PFSK-1 (cell line): ENCODE data around the gene PACC1.

Source experiments
- FOXP2 ChIP-seq: optimal IDR thresholded peaks from 2 replicates; pipeline ENCODE3; 2011; ENCODE audit warnings: borderline replicate concordance, control low read depth, inconsistent platforms; ENCODE audit not compliant: insufficient read depth; ENCODE audit errors: extremely low read length, extremely low read depth
- POLR2AphosphoS5 ChIP-seq: IDR thresholded peaks from 2 replicates; pipeline ENCODE4 v1.6.1; 2012; ENCODE audit warnings: low read depth, mild to moderate bottlenecking, control low read depth, low read length, moderate library complexity
- SIN3A ChIP-seq: IDR thresholded peaks from 2 replicates; pipeline ENCODE4 v1.6.1; 2012; ENCODE audit warnings: mild to moderate bottlenecking, low read length, moderate library complexity, borderline replicate concordance; ENCODE audit not compliant: insufficient read depth
- TAF1 ChIP-seq: IDR thresholded peaks from 2 replicates; pipeline ENCODE4 v1.6.1; 2012; ENCODE audit warnings: low read length, control low read depth, borderline replicate concordance; ENCODE audit not compliant: insufficient read depth
- TF ChIP-seq, protein P1 (sequence below), 2 experiments: IDR thresholded peaks; 2 replicates each; pipeline versions ENCODE4 v1.6.1 to v1.8.0; 2011 to 2012; ENCODE audit warnings: low read depth in 2 of 2, low read length in 2 of 2, control low read depth in 1 of 2, inconsistent platforms in 1 of 2, mild to moderate bottlenecking in 1 of 2, moderate library complexity in 1 of 2; ENCODE audit not compliant: insufficient read depth in 1 of 2

PACC1 gene

DNA sequence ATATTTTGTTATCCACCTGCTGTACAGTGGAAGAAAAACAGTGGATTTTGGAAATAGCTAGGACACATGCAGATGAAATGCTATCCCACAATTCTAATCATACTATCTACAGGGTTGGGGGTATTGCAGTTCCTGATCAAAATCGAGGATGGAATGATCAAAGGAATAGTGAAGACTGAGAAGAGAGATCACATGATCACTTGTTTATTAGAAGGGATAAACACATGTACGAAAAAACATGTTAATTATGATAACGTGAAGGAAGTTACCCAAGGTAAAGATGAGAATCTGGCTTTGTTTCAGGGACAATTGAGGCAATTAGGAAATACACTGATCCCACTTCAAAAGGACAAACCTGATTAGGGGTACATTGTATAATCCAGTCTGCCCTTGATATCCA lies 9.2 kb upstream of the PACC1 start:
- TF ChIP-seq FOXP2 (no peak), POLR2AphosphoS5 (no peak)

DNA sequence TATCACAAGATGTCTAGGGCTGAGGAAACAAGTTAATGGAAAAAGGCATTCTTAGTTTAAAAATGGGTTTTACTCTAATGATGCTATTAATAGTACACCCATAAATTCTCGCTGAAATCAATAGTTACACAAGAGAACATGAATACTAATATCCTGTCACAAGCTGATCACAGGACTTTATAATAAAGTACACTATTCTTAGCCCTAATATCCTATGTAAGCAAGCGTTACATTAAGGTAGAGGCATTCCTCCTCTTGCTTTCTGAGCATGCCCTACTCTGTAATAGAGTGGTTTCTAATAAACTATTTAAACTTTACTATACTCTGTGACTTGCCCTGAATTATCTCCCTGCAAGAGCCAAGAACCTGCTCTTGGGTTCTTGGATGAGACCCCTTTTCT lies 6.5 kb upstream of the PACC1 start:
- TF ChIP-seq FOXP2 (no peak), POLR2AphosphoS5 (no peak), SIN3A (no peak), TAF1 (no peak)
- TF ChIP-seq, protein P1, sequence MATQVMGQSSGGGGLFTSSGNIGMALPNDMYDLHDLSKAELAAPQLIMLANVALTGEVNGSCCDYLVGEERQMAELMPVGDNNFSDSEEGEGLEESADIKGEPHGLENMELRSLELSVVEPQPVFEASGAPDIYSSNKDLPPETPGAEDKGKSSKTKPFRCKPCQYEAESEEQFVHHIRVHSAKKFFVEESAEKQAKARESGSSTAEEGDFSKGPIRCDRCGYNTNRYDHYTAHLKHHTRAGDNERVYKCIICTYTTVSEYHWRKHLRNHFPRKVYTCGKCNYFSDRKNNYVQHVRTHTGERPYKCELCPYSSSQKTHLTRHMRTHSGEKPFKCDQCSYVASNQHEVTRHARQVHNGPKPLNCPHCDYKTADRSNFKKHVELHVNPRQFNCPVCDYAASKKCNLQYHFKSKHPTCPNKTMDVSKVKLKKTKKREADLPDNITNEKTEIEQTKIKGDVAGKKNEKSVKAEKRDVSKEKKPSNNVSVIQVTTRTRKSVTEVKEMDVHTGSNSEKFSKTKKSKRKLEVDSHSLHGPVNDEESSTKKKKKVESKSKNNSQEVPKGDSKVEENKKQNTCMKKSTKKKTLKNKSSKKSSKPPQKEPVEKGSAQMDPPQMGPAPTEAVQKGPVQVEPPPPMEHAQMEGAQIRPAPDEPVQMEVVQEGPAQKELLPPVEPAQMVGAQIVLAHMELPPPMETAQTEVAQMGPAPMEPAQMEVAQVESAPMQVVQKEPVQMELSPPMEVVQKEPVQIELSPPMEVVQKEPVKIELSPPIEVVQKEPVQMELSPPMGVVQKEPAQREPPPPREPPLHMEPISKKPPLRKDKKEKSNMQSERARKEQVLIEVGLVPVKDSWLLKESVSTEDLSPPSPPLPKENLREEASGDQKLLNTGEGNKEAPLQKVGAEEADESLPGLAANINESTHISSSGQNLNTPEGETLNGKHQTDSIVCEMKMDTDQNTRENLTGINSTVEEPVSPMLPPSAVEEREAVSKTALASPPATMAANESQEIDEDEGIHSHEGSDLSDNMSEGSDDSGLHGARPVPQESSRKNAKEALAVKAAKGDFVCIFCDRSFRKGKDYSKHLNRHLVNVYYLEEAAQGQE (IDR thresholded peaks at IDR 0.05; ENCODE audit: insufficient read depth in 1 of 2, low read depth in 2 of 2, low read length in 2 of 2): no peak

GRCh38 chr1:212415107-212415841 lies 588 bp upstream of the PACC1 start:
- no peak for TF ChIP-seq FOXP2
- TF ChIP-seq, protein P1 (IDR thresholded peaks at IDR 0.05; ENCODE audit: insufficient read depth in 1 of 2, low read depth in 2 of 2, low read length in 2 of 2): no peak
- no peak for TF ChIP-seq POLR2AphosphoS5
- TF ChIP-seq SIN3A: no peak
- TF ChIP-seq TAF1: no peak

DNA sequence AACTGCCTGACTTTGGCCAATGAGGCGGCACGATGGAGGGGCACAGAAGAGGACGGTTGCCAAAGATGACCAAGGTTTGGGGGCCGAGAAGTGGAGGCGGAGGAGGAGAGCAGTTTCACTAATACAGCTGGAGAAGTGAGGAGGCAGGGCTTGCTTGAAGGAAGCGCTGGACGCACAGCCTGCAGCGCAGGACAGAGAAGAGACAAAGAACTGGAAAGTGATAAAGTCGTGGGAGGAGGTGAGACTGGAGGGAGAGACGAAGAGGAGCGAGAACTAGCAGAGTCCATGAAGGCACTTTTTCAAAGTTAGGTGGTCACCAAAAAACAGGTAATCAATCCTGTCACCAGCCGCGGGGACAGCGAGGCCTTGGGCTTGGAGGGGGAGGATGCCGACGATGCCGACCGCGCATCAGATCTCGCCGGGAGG lies 771 bp downstream of the PACC1 start:
- no peak for TF ChIP-seq SIN3A
- TF ChIP-seq, protein P1 (IDR thresholded peaks at IDR 0.05; ENCODE audit: insufficient read depth in 1 of 2, low read depth in 2 of 2, low read length in 2 of 2): no peak
- no peak for TF ChIP-seq TAF1
- no peak for TF ChIP-seq FOXP2
- TF ChIP-seq POLR2AphosphoS5: no peak

DNA sequence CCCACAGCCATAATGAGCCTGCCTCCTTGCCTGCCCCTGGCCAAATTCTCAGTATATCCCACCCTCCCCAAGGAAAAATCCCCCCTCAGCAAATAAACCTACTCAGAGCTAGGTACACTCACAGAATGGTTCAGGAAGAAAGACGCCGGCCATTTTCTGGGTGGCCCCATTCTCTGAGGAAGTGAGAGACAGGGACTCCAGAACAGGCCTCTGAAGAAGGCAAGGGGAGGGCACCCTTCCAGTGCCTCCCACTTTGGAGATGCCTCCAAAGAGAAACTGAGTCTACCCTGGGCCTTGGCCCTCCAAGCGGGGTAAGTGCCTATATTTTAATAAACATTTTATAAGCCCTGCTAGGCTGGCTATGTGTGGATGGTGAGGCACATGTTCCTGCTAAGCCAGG lies 2.3 kb downstream of the PACC1 start:
- TF ChIP-seq POLR2AphosphoS5 (no peak), TAF1 (no peak), SIN3A (no peak), FOXP2 (no peak)
- TF ChIP-seq, protein P1 (IDR thresholded peaks at IDR 0.05; ENCODE audit: insufficient read depth in 1 of 2, low read depth in 2 of 2, low read length in 2 of 2): no peak
